ENCODE data around the gene SUPT6H. TPM values are rescaled to one million over a fixed set of nuclear protein-coding genes. Genes with fewer than 3 reads are reported as not detected.

SUPT6H gene
- total RNA-seq, 4 donors from 2014 or later: 51.9 to 98.8 (median 63.1) TPM

GRCh38 chr17:28702026-28702751, 40.2 kb downstream of the SUPT6H start:
- no peak for DNase-seq (ENCODE audit: low spot score)
- no peak for TF ChIP-seq CTCF (IDR thresholded peaks at IDR 0.05)
- no peak for ATAC-seq (ENCODE audit: low FRiP score)

- TF ChIP-seq CTCF (IDR thresholded peaks at IDR 0.05): no peak
- ATAC-seq (ENCODE audit: low FRiP score): no peak
- DNase-seq (ENCODE audit: low spot score): no peak
Observed at GRCh38 chr17:28702752-28703150, 40.7 kb downstream of the SUPT6H start.

- ATAC-seq (ENCODE audit: low FRiP score): no peak
- no peak for DNase-seq (ENCODE audit: low spot score)
Observed at GRCh38 chr17:28703552-28704218, 41.7 kb downstream of the SUPT6H start.

GRCh38 chr17:28704219-28704858, 42.3 kb downstream of the SUPT6H start:
- TF ChIP-seq CTCF (IDR thresholded peaks at IDR 0.05): no peak
- no peak for ATAC-seq (ENCODE audit: low FRiP score)

More at GRCh38 chr17:28703552-28704218, 41.7 kb downstream of the SUPT6H start:
- no peak for TF ChIP-seq CTCF (IDR thresholded peaks at IDR 0.05)

GRCh38 chr17:28705074-28705659, 43.2 kb downstream of the SUPT6H start:
- no peak for TF ChIP-seq CTCF (IDR thresholded peaks at IDR 0.05)
- no peak for DNase-seq (ENCODE audit: low spot score)
- ATAC-seq (ENCODE audit: low FRiP score): no peak

More at GRCh38 chr17:28704219-28704858, 42.3 kb downstream of the SUPT6H start:
- no peak for DNase-seq (ENCODE audit: low spot score)

GRCh38 chr17:28705728-28706334, 43.8 kb downstream of the SUPT6H start:
- no peak for TF ChIP-seq CTCF (IDR thresholded peaks at IDR 0.05)
- no peak for ATAC-seq (ENCODE audit: low FRiP score)

More at GRCh38 chr17:28705728-28706334, 43.8 kb downstream of the SUPT6H start:
- DNase-seq (ENCODE audit: low spot score): no peak
